IMR-90 (cell line): Measurements from ENCODE around the gene TTC3. TPM values are rescaled to one million over a fixed set of nuclear protein-coding genes. Genes with fewer than 3 reads are reported as not detected.

Source experiments
- ATAC-seq: fragments of 200-7000 bp; cut with Tn5 transposase; 2 replicates; pipeline ENCODE4 v1.9.1; 2020; ENCODE audit warnings: low read depth, mild to moderate bottlenecking, moderate library complexity
- BruUV-seq: library from RNA; stranded (reverse); fragments of 400-500 nt; replicated peaks from 2 replicates; lab custom pipeline; 2021; lab: Mats Ljungman, UMichigan
- CTCF ChIA-PET: fragments of 300-600 bp; formaldehyde crosslinking; extraction: SDS; loops from one replicate; lab custom pipeline; 2021; ENCODE audit warnings: antibody characterized with exemption; lab: Yijun Ruan, JAX
- POLR2A ChIA-PET: fragments of 300-600 bp; sonication (Branson Sonifier 250); formaldehyde crosslinking; loops from one replicate; lab custom pipeline; 2022; ENCODE audit warnings: antibody characterized with exemption; ENCODE audit not compliant: unreplicated experiment; lab: Charles Lee
- DNase-seq: peaks from one replicate; pipeline ENCODE4 v3.0.0; 2013
- H2AFZ ChIP-seq: replicated peaks from 2 replicates; pipeline ENCODE3; 2013; ENCODE audit warnings: low read length, mild to moderate bottlenecking; ENCODE audit not compliant: poor library complexity
- H2AK5ac ChIP-seq: 2 replicates; pipeline ENCODE4 v1.6.1; 2013; ENCODE audit warnings: low read depth, low read length, inconsistent platforms
- H2AK9ac ChIP-seq: replicated peaks from 2 replicates; pipeline ENCODE3; 2013; ENCODE audit warnings: mild to moderate bottlenecking, low read depth, low read length, moderate library complexity; ENCODE audit not compliant: poor library complexity
- H2BK120ac ChIP-seq: 2 replicates; pipeline ENCODE4 v1.6.1; 2013; ENCODE audit warnings: low read depth, low read length, inconsistent platforms
- H2BK15ac ChIP-seq: 3 replicates; pipeline ENCODE4 v1.6.1; 2013; ENCODE audit warnings: low read depth, low read length, inconsistent platforms
- H2BK20ac ChIP-seq: 2 replicates; pipeline ENCODE4 v1.6.1; 2013; ENCODE audit warnings: low read depth, mild to moderate bottlenecking, inconsistent platforms, low read length, moderate library complexity
- H2BK5ac ChIP-seq: 2 replicates; pipeline ENCODE4 v1.6.1; 2013; ENCODE audit warnings: mild to moderate bottlenecking, low read depth, low read length, inconsistent platforms; ENCODE audit not compliant: poor library complexity, severe bottlenecking
- H3K14ac ChIP-seq: replicated peaks from 2 replicates; pipeline ENCODE4 v1.6.1; 2013; ENCODE audit warnings: low read depth, low read length, inconsistent platforms
- H3K18ac ChIP-seq: 2 replicates; pipeline ENCODE4 v1.6.1; 2013; ENCODE audit warnings: low read depth, low read length, control low read depth
- H3K23ac ChIP-seq: 2 replicates; pipeline ENCODE4 v1.6.1; 2013; ENCODE audit warnings: low read depth, low read length, inconsistent platforms
- H3K27ac ChIP-seq: 2 replicates; pipeline ENCODE4 v1.5.1; 2013; ENCODE audit warnings: mild to moderate bottlenecking, control low read depth, low read length; ENCODE audit not compliant: insufficient read depth
- H3K27me3 ChIP-seq: 2 replicates; pipeline ENCODE4 v1.6.1; 2013; ENCODE audit warnings: low read length; ENCODE audit not compliant: control insufficient read depth, insufficient read depth
- H3K36me3 ChIP-seq: 2 replicates; pipeline ENCODE4 v1.6.1; 2013; ENCODE audit warnings: low read length, mixed read lengths; ENCODE audit not compliant: control insufficient read depth, insufficient read depth
- H3K4ac ChIP-seq: 2 replicates; pipeline ENCODE4 v1.6.1; 2013; ENCODE audit warnings: low read depth, low read length, inconsistent platforms
- H3K4me1 ChIP-seq: 2 replicates; pipeline ENCODE4 v1.6.1; 2013; ENCODE audit warnings: low read length, mixed read lengths; ENCODE audit not compliant: control insufficient read depth, insufficient read depth
- H3K4me2 ChIP-seq: 2 replicates; pipeline ENCODE4 v1.6.1; 2013; ENCODE audit warnings: low read depth, mild to moderate bottlenecking, control low read depth, low read length, moderate library complexity
- H3K4me3 ChIP-seq: 2 replicates; pipeline ENCODE4 v1.5.1; 2013; ENCODE audit warnings: low read depth, mild to moderate bottlenecking, control low read depth, low read length, moderate library complexity; ENCODE audit not compliant: insufficient read depth
- H3K56ac ChIP-seq: 2 replicates; pipeline ENCODE4 v1.6.1; 2013; ENCODE audit warnings: low read length, inconsistent platforms; ENCODE audit not compliant: insufficient read depth; ENCODE audit errors: extremely low read depth
- H3K79me1 ChIP-seq, 2 experiments: 2 replicates each; pipeline ENCODE4 v1.6.1; 2013; ENCODE audit warnings: low read length in 2 of 2, inconsistent platforms in 1 of 2, low read depth in 1 of 2
- H3K9ac ChIP-seq: 2 replicates; pipeline ENCODE4 v1.6.1; 2013; ENCODE audit warnings: low read depth, low read length, control low read depth
- H3K9me1 ChIP-seq: 2 replicates; pipeline ENCODE4 v1.6.1; 2013; ENCODE audit warnings: low read length, inconsistent platforms; ENCODE audit not compliant: insufficient read depth
- H3K9me3 ChIP-seq: 2 replicates; pipeline ENCODE4 v1.6.1; 2013; ENCODE audit warnings: low read length; ENCODE audit not compliant: control insufficient read depth, insufficient read depth
- H4K20me1 ChIP-seq: 2 replicates; pipeline ENCODE4 v1.6.1; 2013; ENCODE audit warnings: low read length, inconsistent platforms; ENCODE audit not compliant: insufficient read depth
- H4K5ac ChIP-seq: 2 replicates; pipeline ENCODE4 v1.6.1; 2013; ENCODE audit warnings: mild to moderate bottlenecking, low read depth, low read length, control low read depth
- H4K8ac ChIP-seq, 2 experiments: 2 replicates each; pipeline ENCODE4 v1.6.1; 2013; ENCODE audit warnings: low read depth in 2 of 2, low read length in 2 of 2, control low read depth in 1 of 2, inconsistent platforms in 1 of 2
- H4K91ac ChIP-seq: 2 replicates; pipeline ENCODE4 v1.6.1; 2013; ENCODE audit warnings: low read depth, low read length, inconsistent platforms; ENCODE audit not compliant: insufficient read depth
- CHD1 ChIP-seq: IDR thresholded peaks from 2 replicates; pipeline ENCODE4 v1.6.1; 2012; ENCODE audit warnings: low read depth, low read length, improper control_type of control experiment
- FOS ChIP-seq: fragments of 150-350 bp; IDR thresholded peaks from 2 replicates; pipeline ENCODE4 v1.6.1; 2016; ENCODE audit warnings: low read depth, low read length
- MAFK ChIP-seq: IDR thresholded peaks from 2 replicates; pipeline ENCODE4 v1.6.1; 2012; ENCODE audit warnings: low read depth, low read length, improper control_type of control experiment
- NFE2L2 ChIP-seq: fragments of 150-350 bp; IDR thresholded peaks from 2 replicates; pipeline ENCODE4 v1.6.1; 2016; ENCODE audit warnings: low read depth, mild to moderate bottlenecking, low read length
- SMC3 ChIP-seq: fragments of 150-350 bp; IDR thresholded peaks from 2 replicates; pipeline ENCODE4 v1.6.1; 2016; ENCODE audit warnings: low read depth, mild to moderate bottlenecking, antibody characterized with exemption, low read length, moderate library complexity
- USF2 ChIP-seq: fragments of 150-350 bp; IDR thresholded peaks from 2 replicates; pipeline ENCODE4 v1.6.1; 2017; ENCODE audit warnings: mild to moderate bottlenecking, antibody characterized with exemption, low read length, low read depth
- WGBS, 2 experiments: methylation state at CpG; one replicate each; pipeline versions ENCODE4 v1.1.5 to v1.1.7; 2013; ENCODE audit warnings: missing lambda C conversion rate in 2 of 2; ENCODE audit not compliant: insufficient read length in 1 of 2; ENCODE audit errors: extremely low coverage in 2 of 2; 5-methylcytosine and 5-hydroxymethylcytosine counted together
- dilution Hi-C: fragments of 300-500 bp; cut with HindIII; formaldehyde crosslinking; loops from one replicate; pipeline ENCODE4 v1.14.3; 2018; ENCODE audit warnings: low sequenced_read_pairs; ENCODE audit not compliant: unreplicated experiment
- in situ Hi-C: fragments of 300-500 bp; cut with MboI; formaldehyde crosslinking; loops from 3 replicates; pipeline ENCODE4 v1.14.3; 2019; ENCODE audit warnings: low sequenced_read_pairs, inconsistent platforms, mixed read lengths
- intact Hi-C: fragments of 100-400 bp; cut with micrococcal nuclease; formaldehyde crosslinking; loops from 2 replicates; pipeline ENCODE4 v1.10.0; 2022
- polyA plus RNA-seq, 3 experiments: library from polyadenylated mRNA; depleted of rRNA; stranded (reverse); fragments of >200 nt; gene quantifications; 2 replicates each; pipeline ENCODE4 v1.2.3, GENCODE V29; 2012; ENCODE audit warnings: low replicate concordance in 1 of 3
- total RNA-seq: library from RNA; depleted of rRNA; stranded (reverse); fragments of >200 nt; gene quantifications from 2 replicates; pipeline ENCODE4 v1.2.3, GENCODE V29; 2012

TTC3 gene
- total and polyA plus RNA-seq, 2 of the 4 experiments (the other 2 are of a cell fraction), result 96.7 to 293 TPM

DNA sequence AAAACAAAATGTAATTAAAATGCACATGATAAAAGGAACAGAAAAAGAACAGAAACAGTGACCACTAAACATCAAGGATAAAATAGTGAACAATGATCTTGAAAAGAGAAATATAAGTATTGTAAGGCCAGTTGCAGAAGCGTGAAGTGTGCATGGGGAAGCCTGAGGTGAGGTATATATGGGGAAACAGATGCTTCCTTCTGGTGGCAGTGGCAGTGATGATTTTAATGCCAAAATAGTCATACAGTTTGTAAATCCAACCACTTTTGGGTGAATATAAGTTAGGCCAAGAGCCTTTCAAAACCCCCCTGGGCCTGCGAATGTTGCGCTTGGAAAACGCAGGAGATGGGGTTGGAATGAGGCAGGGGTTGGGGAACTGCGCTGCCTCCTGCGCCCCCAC is 27.3 kb downstream of the TTC3 start:
- no peak overlapping the region for H4K5ac ChIP-seq
- no peak overlapping the region for H3K23ac ChIP-seq
- POLR2A ChIA-PET, result no interaction called here
- no peak overlapping the region for H3K9ac ChIP-seq
- H3K56ac ChIP-seq, result no peak overlapping the region
- H3K4me2 ChIP-seq, result no peak overlapping the region
- H3K27me3 ChIP-seq, result no peaks in the 10 kb centered on the region
- H3K18ac ChIP-seq, result no peak overlapping the region
- ATAC-seq (no peak), DNase-seq (no peak)
- no TSS peak for BruUV-seq
- no peak overlapping the region for H4K8ac ChIP-seq
- no peak overlapping the region for H2AK5ac ChIP-seq
- in situ Hi-C loops, result no loop called here
- no peak overlapping the region for H2BK15ac ChIP-seq
- no peak overlapping the region for H2BK5ac ChIP-seq
- CTCF ChIA-PET, result no interaction called here
- no peak overlapping the region for H2AK9ac ChIP-seq
- no CpG with 5 or more reads among the region's 6 CpGs for WGBS, 2 experiments
- H3K9me1 ChIP-seq, result peaks cover 2% of the 10 kb centered on the region
- intact Hi-C loops, result no loop called here
- H3K14ac ChIP-seq, result no peak overlapping the region
- H3K4ac ChIP-seq, result no peak overlapping the region
- H4K91ac ChIP-seq, result no peak overlapping the region
- no peaks in the 10 kb centered on the region for H3K9me3 ChIP-seq
- H3K79me1 ChIP-seq, result peaks cover 37 to 55% of the 10 kb centered on the region in 2 experiments
- dilution Hi-C loops, result no loop called here
- H2BK120ac ChIP-seq, result no peak overlapping the region
- H3K4me1 ChIP-seq, result peaks cover 4% of the 10 kb centered on the region
- peaks cover 5% of the 10 kb centered on the region; the same call in 1 of the 2 replicates for H4K20me1 ChIP-seq
- H3K27ac ChIP-seq, result no peak overlapping the region
- H3K4me3 ChIP-seq, result no peak overlapping the region
- peaks cover 28% of the 10 kb centered on the region for H3K36me3 ChIP-seq
- H2AFZ ChIP-seq, result no peak overlapping the region
- H2BK20ac ChIP-seq, result no peak overlapping the region
- TF ChIP-seq USF2, result no peak
- no peak for TF ChIP-seq CHD1
- no peak for TF ChIP-seq FOS
- TF ChIP-seq NFE2L2, result no peak
- TF ChIP-seq MAFK, result no peak
- TF ChIP-seq SMC3, result no peak
